WTC11 (cell line): Measurements from ENCODE around the gene SPATA13. TPM values are rescaled to one million over a fixed set of nuclear protein-coding genes. Genes with fewer than 3 reads are reported as not detected.

Experiments
- ATAC-seq: fragments of 200-7000 bp; cut with Tn5 transposase; 2 replicates; pipeline ENCODE4 v1.10.0; 2021; ENCODE audit warnings: mild to moderate bottlenecking, moderate library complexity
- CTCF ChIA-PET: fragments of 300-600 bp; sonication (Branson Sonifier 250); formaldehyde crosslinking; loops from one replicate; lab custom pipeline; 2021; ENCODE audit warnings: antibody characterized with exemption; lab: Charles Lee
- POLR2A ChIA-PET: fragments of 350-600 bp; sonication (Branson Sonifier 250); formaldehyde crosslinking; loops from one replicate; lab custom pipeline; 2021; ENCODE audit warnings: antibody characterized with exemption; lab: Charles Lee
- DNase-seq: peaks from one replicate; pipeline ENCODE4 v3.0.0; 2021; ENCODE audit warnings: low spot score
- H3K27ac Mint-ChIP-seq: 2 replicates; pipeline ENCODE4 v1.8.0; 2021; ENCODE audit warnings: mixed read lengths
- H3K27me3 Mint-ChIP-seq: 2 replicates; pipeline ENCODE4 v1.8.0; 2021; ENCODE audit warnings: low read depth, mild to moderate bottlenecking, moderate library complexity, mixed read lengths
- H3K36me3 Mint-ChIP-seq: 2 replicates; pipeline ENCODE4 v1.8.0; 2021; ENCODE audit warnings: mixed read lengths
- H3K4me1 Mint-ChIP-seq: 2 replicates; pipeline ENCODE4 v1.8.0; 2022; ENCODE audit warnings: mixed read lengths
- H3K4me3 Mint-ChIP-seq: 2 replicates; pipeline ENCODE4 v1.8.0; 2021; ENCODE audit warnings: mild to moderate bottlenecking, moderate library complexity, mixed read lengths
- H3K9me3 Mint-ChIP-seq: 2 replicates; pipeline ENCODE4 v1.8.0; 2021; ENCODE audit warnings: mixed read lengths
- AR ChIP-seq: fragments of 250-450 bp; sonication (Bioruptor Pico); IDR thresholded peaks from 2 replicates; pipeline ENCODE4 v1.9.0; 2021; ENCODE audit warnings: mild to moderate bottlenecking
- ATF1 ChIP-seq: sonication (generic); formaldehyde crosslinking; IDR thresholded peaks from 2 replicates; pipeline ENCODE4 v1.8.1; 2023; ENCODE audit warnings: mild to moderate bottlenecking, moderate library complexity, missing genetic modification reagents
- CREB1 ChIP-seq: sonication (generic); formaldehyde crosslinking; IDR thresholded peaks from 2 replicates; pipeline ENCODE4 v1.8.0; 2023; ENCODE audit warnings: mild to moderate bottlenecking, missing genetic modification reagents
- CREM ChIP-seq: sonication (generic); formaldehyde crosslinking; IDR thresholded peaks from 2 replicates; pipeline ENCODE4 v1.8.1; 2022; ENCODE audit warnings: mild to moderate bottlenecking, missing genetic modification reagents, moderate library complexity
- ELF4 ChIP-seq: sonication (generic); formaldehyde crosslinking; IDR thresholded peaks from 2 replicates; pipeline ENCODE4 v1.8.1; 2022; ENCODE audit warnings: low read depth, mild to moderate bottlenecking, moderate library complexity, missing genetic modification reagents
- ESRRA ChIP-seq: sonication (generic); formaldehyde crosslinking; IDR thresholded peaks from 2 replicates; pipeline ENCODE4 v1.8.1; 2022; ENCODE audit warnings: mild to moderate bottlenecking, missing genetic modification reagents, borderline replicate concordance
- ETV6 ChIP-seq: sonication (generic); formaldehyde crosslinking; IDR thresholded peaks from 2 replicates; pipeline ENCODE4 v1.8.1; 2022; ENCODE audit warnings: mild to moderate bottlenecking, missing genetic modification reagents
- HMGXB4 ChIP-seq: sonication (generic); formaldehyde crosslinking; IDR thresholded peaks from 2 replicates; pipeline ENCODE4 v1.8.1; 2023; ENCODE audit warnings: mild to moderate bottlenecking, moderate library complexity, missing genetic modification reagents
- IRF1 ChIP-seq: sonication (generic); formaldehyde crosslinking; IDR thresholded peaks from 2 replicates; pipeline ENCODE4 v1.8.0; 2023; ENCODE audit warnings: missing genetic modification reagents
- MYBL2 ChIP-seq: sonication (generic); formaldehyde crosslinking; IDR thresholded peaks from 2 replicates; pipeline ENCODE4 v1.8.1; 2023; ENCODE audit warnings: mild to moderate bottlenecking, moderate library complexity, missing genetic modification reagents
- NR2C2 ChIP-seq: sonication (generic); formaldehyde crosslinking; IDR thresholded peaks from 2 replicates; pipeline ENCODE4 v1.8.0; 2022; ENCODE audit warnings: mild to moderate bottlenecking, missing genetic modification reagents
- SMAD3 ChIP-seq: sonication (generic); formaldehyde crosslinking; IDR thresholded peaks from 2 replicates; pipeline ENCODE4 v1.8.0; 2022; ENCODE audit warnings: missing genetic modification reagents, mild to moderate bottlenecking, borderline replicate concordance
- SP1 ChIP-seq: sonication (generic); formaldehyde crosslinking; conservative IDR thresholded peaks from 2 replicates; pipeline ENCODE4 v1.8.1; 2022; ENCODE audit warnings: missing genetic modification reagents
- TCF7 ChIP-seq: sonication (generic); formaldehyde crosslinking; IDR thresholded peaks from 2 replicates; pipeline ENCODE4 v1.8.0; 2022; ENCODE audit warnings: mild to moderate bottlenecking, low read depth, missing genetic modification reagents, moderate library complexity
- TEAD4 ChIP-seq: sonication (generic); formaldehyde crosslinking; IDR thresholded peaks from 2 replicates; pipeline ENCODE4 v1.8.0; 2022; ENCODE audit warnings: mild to moderate bottlenecking, missing genetic modification reagents
- ZMAT4 ChIP-seq: fragments of 250-450 bp; sonication (Bioruptor Pico); IDR thresholded peaks from 2 replicates; pipeline ENCODE4 v1.9.0; 2021; ENCODE audit warnings: mild to moderate bottlenecking
- ZNF219 ChIP-seq: sonication (generic); formaldehyde crosslinking; IDR thresholded peaks from 2 replicates; pipeline ENCODE4 v1.8.0; 2023; ENCODE audit warnings: missing genetic modification reagents, mild to moderate bottlenecking, borderline replicate concordance
- ZNF281 ChIP-seq: sonication (generic); formaldehyde crosslinking; IDR thresholded peaks from 2 replicates; pipeline ENCODE4 v1.8.0; 2023; ENCODE audit warnings: mild to moderate bottlenecking, missing genetic modification reagents
- ZNF532 ChIP-seq: fragments of 250-450 bp; sonication (Bioruptor Pico); IDR thresholded peaks from 2 replicates; pipeline ENCODE4 v1.9.0; 2021; ENCODE audit warnings: mild to moderate bottlenecking, borderline replicate concordance
- total RNA-seq: library from RNA; stranded (reverse); gene quantifications from 3 replicates; pipeline ENCODE4 v1.2.3, GENCODE V29; 2021
- TF ChIP-seq, protein P1 (sequence below): sonication (generic); formaldehyde crosslinking; conservative IDR thresholded peaks from 2 replicates; pipeline ENCODE4 v1.8.1; 2022; ENCODE audit warnings: mild to moderate bottlenecking, missing genetic modification reagents
- TF ChIP-seq, protein P2 (sequence below): sonication (generic); formaldehyde crosslinking; IDR thresholded peaks from 2 replicates; pipeline ENCODE4 v1.8.0; 2022; ENCODE audit warnings: mild to moderate bottlenecking, missing genetic modification reagents

Gene SPATA13
- total RNA-seq, 1 experiment from 2014 or later: 29.0 TPM

GRCh38 chr13:24179486-24179850, 18.9 kb downstream of the SPATA13 start:
- DNase-seq (no peak), ATAC-seq (no peak)
- Mint-ChIP-seq H3K36me3 (peaks cover 4% of the 10 kb centered on the region; the same call in 1 of the 2 replicates), H3K4me3 (no peak overlapping the region), H3K9me3 (peaks cover 3% of the 10 kb centered on the region; the same call in 1 of the 2 replicates), H3K27ac (no peak overlapping the region), H3K4me1 (peaks cover 51% of the 10 kb centered on the region), H3K27me3 (no peaks in the 10 kb centered on the region)
- CTCF ChIA-PET: interaction anchor here (0.9 kb wide), 1 partner anchor 126 kb away, joined by 3 read pairs; no protein-coding TSS in a partner anchor
- POLR2A ChIA-PET: no interaction called here
- no peak for TF ChIP-seq ETV6 (CRISPR knock-in tag)
- TF ChIP-seq, protein P1, sequence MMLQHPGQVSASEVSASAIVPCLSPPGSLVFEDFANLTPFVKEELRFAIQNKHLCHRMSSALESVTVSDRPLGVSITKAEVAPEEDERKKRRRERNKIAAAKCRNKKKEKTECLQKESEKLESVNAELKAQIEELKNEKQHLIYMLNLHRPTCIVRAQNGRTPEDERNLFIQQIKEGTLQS: no peak
- TF ChIP-seq HMGXB4 (CRISPR knock-in tag): no peak

- CTCF ChIA-PET: interaction anchor here (0.5 to 1.0 kb wide), 2 partner anchors 34 to 221 kb away, joined by 3 to 4 read pairs; no protein-coding TSS in a partner anchor
- Mint-ChIP-seq H3K36me3 (peaks cover 4% of the 10 kb centered on the region; the same call in 1 of the 2 replicates), H3K4me1 (peaks cover 41% of the 10 kb centered on the region), H3K27me3 (no peaks in the 10 kb centered on the region), H3K27ac (no peak overlapping the region), H3K9me3 (peaks cover 3% of the 10 kb centered on the region; the same call in 1 of the 2 replicates), H3K4me3 (no peak overlapping the region)
- POLR2A ChIA-PET: no interaction called here
- DNase-seq: no peak
- ATAC-seq: no peak
- TF ChIP-seq MYBL2 (CRISPR knock-in tag): no peak
- TF ChIP-seq ZNF219 (CRISPR knock-in tag): no peak
- TF ChIP-seq ZMAT4 (CRISPR knock-in tag): no peak
- TF ChIP-seq ATF1 (CRISPR knock-in tag): no peak
- no peak for TF ChIP-seq CREM (CRISPR knock-in tag)
- no peak for TF ChIP-seq NR2C2 (CRISPR knock-in tag)
- TF ChIP-seq ESRRA (CRISPR knock-in tag): no peak
- no peak for TF ChIP-seq AR (CRISPR knock-in tag)
- no peak for TF ChIP-seq SMAD3
- no peak for TF ChIP-seq CREB1 (CRISPR knock-in tag)
- TF ChIP-seq SP1 (CRISPR knock-in tag): no peak
- TF ChIP-seq ETV6 (CRISPR knock-in tag): no peak
- TF ChIP-seq ZNF532 (CRISPR knock-in tag): no peak
- no peak for TF ChIP-seq IRF1
- no peak for TF ChIP-seq ZNF281 (CRISPR knock-in tag)
- TF ChIP-seq TEAD4 (CRISPR knock-in tag): no peak
- TF ChIP-seq, protein P2, sequence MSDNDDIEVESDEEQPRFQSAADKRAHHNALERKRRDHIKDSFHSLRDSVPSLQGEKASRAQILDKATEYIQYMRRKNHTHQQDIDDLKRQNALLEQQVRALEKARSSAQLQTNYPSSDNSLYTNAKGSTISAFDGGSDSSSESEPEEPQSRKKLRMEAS (CRISPR knock-in tag): no peak
- no peak for TF ChIP-seq TCF7
- TF ChIP-seq ELF4 (CRISPR knock-in tag): no peak
Measured at GRCh38 chr13:24180750-24181377, 20.3 kb downstream of the SPATA13 start.
